NCI-H1105 (cell line): ENCODE measurements around the gene SIGLEC1.

Source experiments
- DNase-seq: peaks from one replicate; lab custom pipeline; 2025; lab: John Stamatoyannopoulos, UW

SIGLEC1 gene

DNA sequence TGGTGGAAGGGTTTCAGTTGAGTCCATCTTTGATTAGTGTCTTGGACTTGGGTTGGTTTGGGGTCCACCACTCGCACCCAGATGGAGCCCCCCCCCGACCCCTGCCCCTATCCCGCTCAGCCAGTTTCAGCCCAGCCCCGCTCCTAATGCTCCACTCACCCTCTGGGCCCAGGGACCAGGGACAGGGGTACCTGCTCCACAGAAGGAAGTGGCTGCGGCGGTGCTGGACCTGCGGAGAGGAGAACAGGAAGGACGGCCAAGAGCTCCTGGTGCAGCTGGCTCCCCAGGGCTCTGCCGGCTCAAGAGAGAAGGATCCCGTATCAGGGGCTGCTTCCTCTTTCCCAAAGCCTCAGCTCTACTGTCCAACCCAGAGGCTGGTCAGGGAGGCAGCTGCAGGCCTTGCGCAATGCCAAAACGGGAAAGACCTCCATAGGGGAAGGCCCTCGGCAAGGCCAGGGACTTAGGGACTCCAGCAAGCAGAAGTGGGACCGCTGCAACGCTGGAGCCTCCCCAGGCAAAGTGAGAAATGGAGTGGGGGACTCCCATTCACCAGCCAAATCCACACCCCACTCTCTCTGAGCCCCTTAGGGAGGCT, at the start of gene SIGLEC1:
TSS of gene SIGLEC1 (minus strand) at position 322 of the 595 bp plus-strand sequence. CDS start 5,472 bp downstream, outside the sequence.
- no peak for DNase-seq

DNA sequence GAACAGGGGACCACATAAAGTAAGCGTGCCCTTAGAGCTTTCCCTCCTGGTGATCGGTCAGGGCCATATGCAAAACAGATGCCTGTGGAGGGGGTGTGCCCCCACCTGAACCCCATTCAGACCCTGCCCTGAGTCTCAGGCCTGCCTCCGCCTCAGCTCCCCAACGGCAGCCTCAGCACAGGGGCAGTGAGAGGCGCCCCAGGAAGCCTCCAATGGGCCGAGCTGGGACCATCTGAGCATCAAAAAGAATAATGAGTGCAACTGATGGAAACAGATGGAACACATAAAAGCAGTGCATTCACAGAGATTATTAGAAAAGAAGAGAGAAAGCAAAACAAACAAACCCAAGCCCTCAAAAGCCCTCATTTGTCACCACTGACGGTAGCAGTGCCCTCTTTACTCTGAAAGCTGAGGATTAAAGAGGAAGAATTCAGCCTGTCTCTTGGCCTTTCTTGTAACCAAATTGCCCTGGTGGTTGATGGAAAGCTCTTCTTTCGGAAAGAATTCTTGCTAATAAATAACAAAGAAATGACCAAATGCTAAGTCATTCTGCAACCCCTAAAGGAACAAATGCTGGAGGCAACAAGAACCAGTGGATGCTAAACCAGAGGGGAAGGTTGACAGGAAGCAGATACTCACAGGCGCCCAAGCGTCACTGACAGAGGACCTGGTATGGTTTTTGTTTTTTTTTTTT, 48.4 kb upstream of the SIGLEC1 start:
- no peak for DNase-seq

DNA sequence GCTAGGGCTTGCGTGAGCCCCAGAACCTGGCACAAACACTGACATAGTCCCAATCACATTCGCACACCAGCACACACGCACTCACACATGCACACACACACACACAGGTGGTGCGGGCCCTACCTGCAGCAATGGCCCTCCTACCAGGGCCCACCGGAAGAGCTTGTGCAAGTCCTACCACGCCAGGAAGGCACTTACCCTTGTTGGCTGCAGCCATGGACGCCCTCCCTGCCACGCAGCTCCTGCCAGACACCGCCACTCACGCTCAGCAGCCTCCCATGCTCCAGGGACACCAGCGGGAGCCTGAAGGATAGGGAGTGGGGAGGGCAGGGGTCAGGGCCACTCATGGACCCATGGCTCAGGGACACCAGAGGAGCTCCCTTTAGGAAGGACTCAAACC, 47.5 kb upstream of the SIGLEC1 start:
- DNase-seq: no peak

DNA sequence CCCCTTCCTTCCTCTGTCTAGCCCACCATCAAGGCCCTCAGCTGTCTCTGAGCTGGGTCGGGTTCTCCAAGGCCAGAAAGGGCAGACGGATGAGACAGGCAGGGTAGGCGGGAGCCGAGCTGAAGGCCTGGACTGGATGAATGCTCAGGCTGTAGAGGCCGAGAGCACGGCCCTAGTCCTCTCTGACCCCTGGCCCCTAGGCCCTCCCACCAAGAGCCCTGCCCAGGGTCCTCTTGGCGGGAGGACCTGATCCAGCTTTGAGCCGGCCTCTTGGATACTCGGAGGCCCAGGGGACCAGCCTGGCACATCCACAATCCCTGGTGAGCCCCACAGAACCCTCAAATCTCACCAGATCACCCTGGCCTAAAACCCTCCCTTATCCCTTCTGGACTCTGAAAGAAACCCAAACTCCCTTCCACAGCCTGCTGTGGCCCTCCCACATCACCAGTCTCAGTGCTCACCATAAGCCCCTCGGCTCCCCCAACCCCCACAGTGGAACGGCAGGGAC, 47.0 kb upstream of the SIGLEC1 start:
- no peak for DNase-seq

DNA sequence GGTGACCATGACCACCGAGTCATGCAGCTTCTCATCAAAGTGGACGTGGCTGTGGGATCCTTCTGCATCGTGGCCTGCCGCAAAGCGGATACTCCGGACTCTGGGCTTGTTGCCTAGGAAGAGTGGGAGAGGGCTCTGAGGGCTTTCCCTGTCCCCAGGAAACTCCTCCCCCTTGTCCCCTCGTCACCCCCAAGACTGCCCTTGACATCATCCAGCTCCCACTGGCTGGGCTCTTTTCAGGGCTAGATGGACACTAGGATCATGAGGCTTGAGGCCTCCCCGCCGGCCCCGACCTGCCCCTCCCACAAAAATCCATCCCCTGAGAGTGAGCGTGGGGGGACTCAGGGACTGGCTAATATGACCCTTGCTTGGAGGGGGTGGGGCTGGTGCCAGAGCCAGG, 46.2 kb upstream of the SIGLEC1 start:
- no peak for DNase-seq

DNA sequence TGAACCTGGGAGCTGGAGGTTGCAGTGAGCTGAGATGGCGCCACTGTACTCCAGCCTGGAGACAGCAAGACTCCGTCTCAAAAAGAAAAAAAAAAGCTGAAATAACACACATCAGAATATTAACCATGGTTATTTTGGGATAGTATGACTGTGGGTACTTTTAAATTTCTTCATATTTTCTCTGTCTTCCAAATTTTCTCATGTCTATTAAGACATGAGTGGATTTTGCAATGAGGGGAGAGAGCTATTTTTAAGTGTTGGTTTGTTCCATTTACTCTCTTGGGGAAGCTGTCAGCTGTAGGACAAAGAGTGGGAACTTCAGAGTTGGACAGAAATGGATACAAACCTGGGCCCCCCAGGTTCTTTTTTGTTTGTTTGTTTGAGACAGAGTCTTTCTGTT, 44.9 kb upstream of the SIGLEC1 start:
- no peak for DNase-seq

DNA sequence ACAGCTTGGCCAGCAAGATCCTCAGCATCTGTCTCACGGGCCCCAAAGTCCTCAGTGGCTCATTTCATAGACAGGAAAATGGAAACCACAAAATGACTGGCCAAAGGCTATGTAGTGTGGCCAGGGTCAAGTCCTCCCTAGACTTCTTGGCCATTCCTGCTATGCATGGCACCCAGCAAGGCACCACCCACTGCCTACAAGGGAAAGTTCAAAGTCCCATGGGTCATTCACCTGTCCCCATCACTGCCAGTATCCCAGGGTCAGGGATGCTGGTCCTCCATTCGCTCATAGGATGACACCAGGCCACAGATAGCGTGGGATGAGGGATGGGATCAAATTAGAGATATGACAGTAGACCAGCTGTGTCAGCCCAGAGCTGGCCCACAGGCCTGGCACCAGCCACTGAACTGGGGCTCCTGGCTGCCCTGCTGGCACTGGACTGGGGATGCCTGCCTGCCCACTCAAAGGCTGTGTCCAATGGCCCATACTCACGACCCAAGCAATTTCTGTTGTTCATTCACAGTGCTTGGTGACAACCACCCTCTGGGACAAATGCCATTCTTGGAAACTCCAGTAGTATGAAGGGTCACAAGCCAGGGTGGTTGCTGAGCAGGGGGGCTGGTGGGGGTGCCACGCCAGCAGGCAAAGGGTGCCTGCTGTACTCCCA, 43.5 kb upstream of the SIGLEC1 start:
- no peak for DNase-seq

DNA sequence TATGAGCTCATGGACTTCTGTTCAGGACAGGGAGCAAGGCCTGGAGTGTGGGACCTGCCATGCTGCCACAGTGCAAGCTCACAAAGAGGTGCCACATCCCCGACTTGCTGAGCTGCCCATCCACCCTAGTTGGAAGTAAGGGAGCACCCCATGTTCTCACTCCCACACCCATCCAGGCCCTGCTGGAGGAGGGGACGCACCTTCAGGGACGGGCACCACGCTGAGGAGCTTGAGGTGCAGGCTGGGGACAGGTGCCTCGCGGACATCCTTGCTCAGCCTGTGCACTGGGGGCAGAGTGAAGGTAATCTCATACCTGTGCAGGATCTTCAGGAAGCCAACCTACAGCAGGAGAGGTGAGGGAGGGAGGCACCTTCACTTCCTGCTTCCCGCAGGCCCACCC, 42.9 kb upstream of the SIGLEC1 start:
- DNase-seq: no peak

DNA sequence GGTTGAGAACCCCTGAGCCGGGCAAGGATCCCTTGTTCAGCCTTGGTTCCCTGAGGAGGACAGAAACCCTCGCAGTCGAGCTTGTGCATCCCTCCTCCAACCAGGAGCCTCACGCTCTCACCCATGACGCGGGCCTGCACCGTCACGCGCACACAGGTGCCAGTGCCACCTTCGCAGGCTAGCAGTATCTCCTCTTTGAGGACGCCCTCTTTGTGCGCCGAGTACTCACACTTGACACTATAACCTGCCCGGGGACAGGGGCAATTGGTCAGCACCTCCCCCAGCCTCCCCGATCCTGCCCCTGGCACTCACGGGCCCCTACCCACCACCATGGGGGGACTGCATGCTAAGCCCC, 41.9 kb upstream of the SIGLEC1 start:
- DNase-seq: no peak

DNA sequence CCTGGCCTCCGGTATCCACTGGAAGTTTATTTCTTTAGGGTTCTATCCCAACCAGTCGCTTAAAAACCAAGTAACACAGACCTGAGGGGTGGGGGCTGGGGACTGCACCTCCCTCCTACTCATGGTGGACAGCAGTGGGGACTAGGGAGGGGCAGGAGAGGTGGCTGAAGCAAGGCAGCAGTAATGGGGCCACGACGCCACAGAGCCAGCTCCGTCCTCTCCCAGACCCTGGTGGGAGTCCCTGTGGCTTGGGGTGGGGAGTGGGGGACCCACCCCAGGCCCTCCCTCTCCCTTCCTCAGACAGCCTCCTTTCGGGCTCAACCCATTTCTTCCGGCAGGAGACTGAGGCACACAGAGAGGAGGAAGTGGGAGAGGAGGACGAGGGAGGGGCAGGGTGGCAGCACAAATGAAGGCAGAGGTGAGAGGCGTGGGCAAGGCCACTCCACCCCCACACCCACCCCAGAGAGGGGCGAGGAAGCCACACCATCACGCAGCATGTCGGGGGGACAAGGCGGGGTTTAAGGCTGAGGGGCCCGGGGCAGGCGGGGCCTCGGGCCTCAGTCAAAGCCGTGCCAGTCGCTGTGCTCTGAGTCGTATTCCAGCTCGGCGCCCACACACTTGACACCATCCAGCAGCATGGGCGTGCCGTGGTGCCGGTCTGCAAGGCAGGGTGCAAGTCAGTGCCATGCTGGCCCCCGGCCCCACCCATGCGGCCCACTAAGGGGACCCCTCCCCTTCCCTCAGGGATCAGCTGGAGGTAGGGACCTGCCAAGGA, 41.3 kb upstream of the SIGLEC1 start:
- DNase-seq: no peak

DNA sequence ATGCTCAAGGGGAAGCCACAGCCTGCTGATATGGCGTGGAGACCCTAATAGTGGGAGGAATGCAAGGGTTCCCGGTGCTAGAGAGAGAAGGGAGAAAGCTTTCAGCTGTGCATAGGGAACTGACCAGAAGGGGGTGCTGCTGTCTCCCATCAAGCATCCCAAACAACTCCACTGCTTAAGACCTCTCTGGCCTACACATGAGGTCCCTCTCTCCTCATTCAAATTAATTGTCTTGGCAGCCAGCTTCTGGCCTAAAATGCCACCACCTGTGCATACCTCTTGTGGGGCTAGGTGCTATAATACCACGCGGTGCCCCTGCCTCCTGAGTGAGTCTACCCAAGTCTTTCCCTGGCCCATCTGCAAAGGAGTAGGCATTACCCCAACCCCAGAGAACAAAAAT, 40.7 kb upstream of the SIGLEC1 start:
- DNase-seq: peak; percentile 22

DNA sequence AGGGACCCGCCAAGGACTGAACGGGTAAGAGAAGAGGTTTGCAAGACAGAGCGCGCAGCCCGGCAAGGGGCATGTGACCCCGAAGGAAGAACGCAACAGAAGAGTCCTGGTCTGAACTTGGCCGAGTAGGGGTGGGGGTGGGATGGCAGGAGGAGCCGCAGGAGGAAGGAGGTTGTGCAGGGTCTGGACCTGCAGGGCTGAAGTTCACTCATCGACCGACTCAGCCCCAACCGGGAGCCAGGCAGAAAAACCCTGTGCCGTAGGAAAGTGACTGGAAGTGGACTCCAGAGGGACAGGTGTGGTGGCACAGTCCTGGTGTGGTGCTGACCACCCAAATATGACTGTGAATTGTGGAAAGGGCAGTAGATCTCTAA, 40.0 kb upstream of the SIGLEC1 start:
- no peak for DNase-seq

DNA sequence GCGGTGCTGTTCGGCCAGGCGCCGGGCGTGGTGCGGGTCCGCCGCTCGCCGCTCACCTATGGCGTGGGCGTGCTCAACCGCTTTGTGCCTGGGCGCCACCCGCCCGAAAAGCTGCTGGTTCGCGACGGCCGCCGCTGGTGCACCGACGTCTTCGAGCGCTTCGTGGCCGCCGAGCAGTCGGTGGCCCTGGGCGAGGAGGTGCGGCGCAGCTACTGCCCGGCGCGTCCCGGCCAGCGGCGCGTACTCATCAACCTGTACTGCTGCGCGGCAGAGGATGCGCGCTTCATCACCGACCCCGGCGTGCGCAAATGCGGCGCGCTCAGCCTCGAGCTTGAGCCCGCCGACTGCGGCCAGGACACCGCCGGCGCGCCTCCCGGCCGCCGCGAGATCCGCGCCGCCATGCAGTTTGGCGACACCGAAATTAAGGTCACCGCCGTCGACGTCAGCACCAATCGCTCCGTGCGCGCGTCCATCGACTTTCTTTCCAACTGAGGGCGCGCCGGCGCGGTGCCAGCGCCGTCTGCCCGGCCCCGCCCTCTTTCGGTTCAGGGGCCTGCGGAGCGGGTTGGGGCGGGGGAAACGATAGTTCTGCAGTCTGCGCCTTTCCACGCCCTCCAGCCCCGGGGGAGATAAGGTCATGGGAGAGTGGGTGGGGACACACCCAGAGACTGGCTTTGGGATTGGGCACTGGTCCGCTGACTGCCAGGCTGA, 39.4 kb upstream of the SIGLEC1 start:
- peak; percentile 85 for DNase-seq

DNA sequence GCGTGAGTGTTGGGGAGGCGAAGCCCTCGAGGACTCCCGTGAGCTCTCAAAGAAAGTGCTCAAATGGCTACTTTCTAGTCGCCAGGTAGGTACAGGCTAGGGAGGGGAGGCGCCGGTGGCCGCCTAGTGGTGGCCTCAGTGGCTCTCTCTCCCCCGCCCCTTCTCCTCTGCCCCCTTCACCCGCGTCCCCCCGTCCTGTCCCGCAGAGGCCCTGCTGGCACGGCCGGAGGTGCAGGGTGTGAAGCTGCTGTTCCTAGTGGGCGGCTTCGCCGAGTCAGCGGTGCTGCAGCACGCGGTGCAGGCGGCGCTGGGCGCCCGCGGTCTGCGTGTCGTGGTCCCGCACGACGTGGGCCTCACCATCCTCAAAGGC, 38.9 kb upstream of the SIGLEC1 start:
- DNase-seq: peak; percentile 9

DNA sequence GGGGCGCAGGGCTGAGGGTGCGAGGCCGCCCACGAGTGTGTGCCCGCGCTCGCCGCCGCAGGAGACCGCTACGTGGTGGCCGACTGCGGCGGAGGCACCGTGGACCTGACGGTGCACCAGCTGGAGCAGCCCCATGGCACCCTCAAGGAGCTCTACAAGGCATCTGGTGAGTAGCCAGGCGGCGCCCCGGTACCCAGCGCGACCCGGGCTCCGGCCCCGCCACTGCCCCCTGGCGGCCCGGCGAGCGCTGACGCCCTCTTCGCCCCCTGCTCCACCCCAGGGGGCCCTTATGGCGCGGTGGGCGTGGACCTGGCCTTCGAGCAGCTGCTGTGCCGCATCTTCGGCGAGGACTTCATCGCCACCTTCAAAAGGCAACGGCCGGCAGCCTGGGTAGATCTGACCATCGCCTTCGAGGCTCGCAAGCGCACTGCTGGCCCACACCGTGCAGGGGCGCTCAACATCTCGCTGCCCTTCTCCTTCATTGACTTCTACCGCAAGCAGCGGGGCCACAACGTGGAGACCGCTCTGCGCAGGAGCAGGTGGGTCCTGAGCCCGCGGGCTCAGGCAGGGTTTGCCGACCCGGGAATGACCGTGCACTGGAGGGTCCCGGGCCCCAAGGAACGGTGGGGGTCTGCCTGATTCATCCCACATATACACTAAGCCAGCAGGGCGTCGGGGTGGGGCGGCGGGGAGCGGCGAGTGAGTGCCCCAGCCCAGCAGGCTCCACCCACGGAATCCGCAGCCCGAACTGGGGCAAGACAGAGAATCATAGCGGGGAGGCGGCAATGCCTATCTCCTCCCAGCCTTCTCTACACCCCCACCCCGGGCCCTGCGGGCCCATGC, 37.5 kb upstream of the SIGLEC1 start:
- DNase-seq: peak; percentile 76

DNA sequence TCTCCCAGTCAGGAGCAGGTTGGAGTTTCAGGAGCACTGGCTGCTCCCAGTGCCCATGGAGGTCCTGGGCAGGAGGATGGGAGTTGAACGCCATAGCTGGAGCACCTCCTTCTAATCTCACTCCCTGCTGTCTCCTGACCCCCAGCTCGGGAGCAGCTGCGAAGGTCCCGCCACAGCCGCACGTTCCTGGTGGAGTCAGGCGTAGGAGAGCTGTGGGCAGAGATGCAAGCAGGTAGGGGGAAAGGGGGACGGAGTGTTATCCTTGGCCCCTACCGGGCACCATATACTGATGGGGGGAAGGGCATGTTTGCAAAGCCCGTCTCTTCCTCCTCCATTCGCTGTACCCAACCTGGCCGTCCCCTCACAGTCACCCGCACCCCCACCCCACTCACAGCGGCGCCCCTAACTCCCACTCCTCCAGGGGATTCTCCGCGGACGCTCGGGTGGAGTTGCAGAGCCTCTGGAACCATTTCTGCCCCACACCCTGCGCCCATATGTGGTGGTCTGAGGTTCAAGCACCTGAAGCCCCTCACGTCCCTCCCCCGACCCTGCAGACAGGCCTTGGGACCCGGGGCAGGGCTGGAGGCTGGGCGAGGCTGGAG, 36.8 kb upstream of the SIGLEC1 start:
- no peak for DNase-seq

DNA sequence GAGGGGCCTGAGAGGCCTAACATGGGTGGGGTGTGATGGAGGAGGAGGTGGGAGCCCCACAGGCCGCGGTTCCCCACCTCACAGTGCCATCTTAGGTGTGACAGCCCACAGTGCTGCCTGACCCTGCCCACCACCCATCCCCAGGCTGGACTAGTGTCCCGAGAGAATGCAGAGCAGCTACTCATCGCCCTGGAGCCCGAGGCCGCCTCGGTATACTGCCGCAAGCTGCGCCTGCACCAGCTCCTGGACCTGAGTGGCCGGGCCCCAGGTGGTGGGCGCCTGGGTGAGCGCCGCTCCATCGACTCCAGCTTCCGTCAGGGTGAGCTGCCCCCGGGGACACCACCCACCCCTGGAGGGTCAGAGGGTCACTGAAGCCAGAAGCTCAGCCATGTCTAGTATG, 35.7 kb upstream of the SIGLEC1 start:
- no peak for DNase-seq

DNA sequence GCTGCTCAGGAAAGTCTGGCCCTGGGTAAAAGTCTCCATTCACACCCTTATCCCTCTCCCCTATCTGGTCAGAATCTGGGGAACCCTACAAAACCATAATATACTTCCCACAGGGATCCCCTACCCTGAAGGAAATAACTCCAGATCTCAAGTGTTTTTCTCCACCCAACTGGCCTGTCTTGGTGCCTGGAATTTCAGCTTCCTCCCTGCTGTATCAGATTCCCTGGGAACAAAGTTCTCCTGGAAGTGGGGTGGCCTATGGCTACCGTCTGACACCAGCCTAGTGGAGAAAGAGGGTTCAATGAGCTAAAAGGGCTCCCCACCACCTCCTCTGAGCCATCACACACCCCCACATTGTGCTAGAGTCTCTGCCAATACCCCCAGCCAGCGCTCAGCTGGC, 35.1 kb upstream of the SIGLEC1 start:
- DNase-seq: no peak

DNA sequence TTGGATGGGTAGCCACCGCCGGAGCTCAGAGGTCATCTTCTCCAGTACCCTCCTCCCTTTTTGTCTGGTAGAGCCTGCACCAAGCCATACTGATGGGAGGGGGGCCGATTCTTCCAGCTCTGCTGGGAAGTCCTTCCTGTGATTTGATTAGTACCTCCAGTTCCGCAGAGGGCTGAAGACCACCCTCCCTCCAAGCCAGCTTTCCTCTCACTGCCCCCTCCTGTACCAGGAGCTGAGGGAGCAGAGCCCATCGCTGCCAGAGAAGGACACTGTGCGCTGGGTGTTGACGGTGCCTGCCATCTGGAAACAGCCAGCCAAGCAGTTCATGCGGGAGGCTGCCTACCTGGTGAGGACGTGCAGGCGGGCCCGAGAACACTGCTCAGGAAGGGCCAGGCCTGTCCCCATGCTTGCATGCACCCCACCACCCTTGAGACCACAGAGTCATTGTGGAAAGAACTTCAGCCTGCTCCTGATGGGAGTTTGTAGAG, 33.3 kb upstream of the SIGLEC1 start:
- DNase-seq: no peak
